GM04504 (cell line): Measurements from ENCODE around the gene TBC1D22B.
"Not testable (repeated sequence)": the region's sequence is repeated elsewhere in the genome, so short reads cannot be mapped to it uniquely, and the experiment has no call there.

Experiments used
- DNase-seq: peaks from one replicate; pipeline ENCODE4 v3.0.0-alpha.2; 2012; ENCODE audit warnings: low read depth

Gene TBC1D22B

DNA sequence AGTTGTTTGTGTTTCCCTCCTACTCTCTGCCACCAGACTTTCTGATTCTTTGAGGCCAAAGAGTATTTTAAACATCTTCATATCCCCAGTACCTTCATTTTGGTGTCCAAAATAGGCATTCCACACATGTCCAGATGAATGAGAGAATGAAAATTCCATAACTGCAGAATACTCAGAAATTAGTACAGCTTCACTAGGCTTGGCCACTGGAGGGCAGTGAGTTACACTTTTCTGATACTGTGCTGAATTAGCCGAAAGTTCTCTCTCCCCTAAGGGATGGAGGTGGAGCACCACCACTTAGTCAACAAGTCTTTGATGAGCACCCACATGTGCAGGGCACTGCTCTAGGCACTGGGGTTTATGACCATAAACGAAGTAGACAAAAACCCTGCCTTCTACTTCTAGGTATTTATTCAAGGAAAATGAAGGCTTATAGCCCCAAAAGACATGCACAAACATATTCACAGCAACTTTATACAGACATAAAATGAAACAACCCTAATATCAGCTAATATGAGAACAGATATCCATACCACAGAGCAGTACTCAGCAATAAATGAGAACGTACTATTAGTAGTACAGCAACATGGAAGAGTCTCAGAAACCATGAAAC, 46.4 kb downstream of the TBC1D22B start:
- DNase-seq = no peak

DNA sequence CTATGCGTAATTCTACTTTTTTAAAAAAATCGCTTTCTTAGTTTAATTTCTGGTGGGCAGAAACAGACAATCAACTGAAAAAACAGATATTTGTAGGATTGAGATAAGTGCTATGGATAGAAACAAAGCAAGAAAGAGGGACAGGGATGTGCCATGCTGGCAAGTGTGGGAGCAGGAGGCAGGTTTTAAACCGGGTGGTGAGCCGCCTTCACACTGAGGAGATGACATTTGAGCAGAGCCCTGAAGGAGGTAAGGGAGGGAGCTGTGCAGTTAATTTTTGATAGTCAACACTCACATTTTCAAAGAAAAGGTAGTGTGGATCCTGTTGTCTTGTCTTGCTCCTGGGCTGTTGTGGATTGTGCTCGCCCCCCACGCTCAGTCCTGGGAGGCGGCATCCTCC, 47.2 kb downstream of the TBC1D22B start:
- no peak for DNase-seq

DNA sequence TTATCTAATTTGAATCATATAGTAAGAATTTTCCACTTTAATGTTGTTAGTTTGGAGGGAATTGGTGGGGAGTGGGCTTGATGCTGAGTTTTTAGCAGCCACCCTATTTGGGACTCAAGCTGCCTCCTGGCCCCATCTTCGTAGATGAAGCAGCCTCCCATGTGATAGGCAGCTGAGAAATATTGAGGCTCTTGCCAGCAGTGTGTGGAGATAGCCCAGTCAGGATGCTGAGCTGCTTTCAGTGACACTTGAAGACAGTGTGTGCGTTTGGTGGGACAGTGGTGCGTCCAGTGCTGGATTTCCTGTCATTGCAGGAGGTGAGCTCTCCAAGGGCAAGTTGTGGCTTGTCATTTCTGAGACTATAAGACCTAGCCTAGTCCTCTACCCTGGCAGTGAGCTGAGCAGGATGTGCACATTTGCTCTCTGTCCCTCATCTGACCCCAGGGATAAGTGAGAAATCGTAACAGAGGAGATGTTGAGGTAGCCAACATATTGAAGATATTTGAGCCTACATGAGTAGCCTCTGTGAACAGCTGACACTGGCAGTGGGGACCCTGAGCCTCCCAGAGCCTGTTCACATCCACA, 48.4 kb downstream of the TBC1D22B start:
- no peak for DNase-seq

DNA sequence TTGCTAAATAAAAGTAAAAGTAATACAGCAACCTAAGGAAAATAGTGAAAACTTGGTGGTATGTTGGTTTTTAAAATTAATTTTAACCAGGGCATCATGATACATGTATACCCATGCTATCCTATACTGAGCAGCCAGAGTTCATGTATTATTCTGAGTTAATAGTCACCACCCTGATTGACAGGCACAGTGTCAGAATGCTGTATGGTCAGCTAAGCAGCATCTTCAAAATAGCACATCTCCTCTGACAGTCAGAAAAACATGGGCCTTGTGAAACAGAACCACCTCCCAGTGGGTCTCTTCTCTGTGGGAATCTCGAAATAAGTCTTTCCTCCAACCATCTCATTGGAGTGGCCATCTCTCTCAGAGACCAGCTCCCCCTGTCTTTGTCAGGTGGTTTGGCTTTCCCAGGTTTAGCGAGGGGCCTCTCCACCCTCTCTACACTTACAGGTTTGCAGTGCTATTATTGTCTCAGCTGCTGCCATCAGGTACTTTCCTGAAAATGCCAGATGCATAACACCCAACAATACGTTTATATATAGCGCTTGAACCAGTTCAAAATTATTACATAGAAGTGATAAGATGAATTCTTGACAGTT, 49.2 kb downstream of the TBC1D22B start:
- DNase-seq = no peak

DNA sequence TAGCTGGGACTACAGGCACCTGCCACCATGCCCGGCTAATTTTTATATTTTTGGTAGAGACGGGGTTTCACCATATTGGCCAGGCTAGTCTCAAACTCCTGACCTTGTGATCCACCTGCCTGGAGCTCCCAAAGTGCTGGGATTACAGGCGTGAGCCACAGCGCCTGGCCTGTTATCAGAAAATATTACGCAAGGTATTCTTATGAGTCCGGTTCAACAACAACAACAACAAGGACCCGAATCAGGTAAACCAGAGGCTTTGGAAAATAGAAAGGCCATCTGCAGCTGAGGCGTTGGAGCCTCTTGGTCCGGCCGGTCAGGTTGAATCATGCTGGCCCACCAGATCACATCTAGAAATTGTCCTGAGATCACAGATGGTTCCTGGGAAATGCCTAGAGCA, 49.9 kb downstream of the TBC1D22B start:
- DNase-seq = not testable (repeated sequence)

DNA sequence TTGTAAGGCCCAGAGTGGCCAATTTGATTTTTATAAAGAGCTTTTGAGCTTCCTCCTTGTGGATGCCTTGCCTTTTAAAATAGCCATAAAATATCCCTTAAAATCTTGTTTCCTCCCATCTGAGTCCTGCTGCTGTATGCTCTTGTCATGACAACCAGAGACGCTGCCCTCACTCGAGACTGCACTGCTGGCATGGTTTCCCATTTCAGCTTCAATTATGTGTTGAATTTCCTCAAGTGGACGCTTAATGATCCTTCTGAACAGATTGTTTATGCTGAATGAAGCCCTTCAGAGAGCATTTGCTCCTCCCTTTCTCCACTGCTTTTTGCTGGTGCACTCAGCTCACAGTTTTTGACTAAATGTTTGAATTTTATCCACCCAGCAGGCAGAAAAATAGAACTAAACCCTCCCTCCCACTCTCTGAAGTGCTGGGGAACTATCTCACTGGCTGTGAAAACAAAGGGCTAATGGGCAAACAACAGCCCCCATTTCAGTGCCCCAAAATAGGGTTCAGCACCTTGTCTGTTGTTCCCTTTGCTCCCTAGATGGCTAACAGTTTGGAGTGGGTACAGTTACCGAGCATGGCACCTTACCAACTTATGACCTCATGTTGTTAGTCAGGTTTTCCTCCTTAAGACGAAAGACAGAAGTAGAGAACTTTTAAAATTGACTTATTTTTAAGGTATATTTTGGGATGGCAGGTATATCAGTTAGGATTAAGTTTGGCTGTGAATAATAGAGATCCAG, 50.7 kb downstream of the TBC1D22B start:
- no peak for DNase-seq

DNA sequence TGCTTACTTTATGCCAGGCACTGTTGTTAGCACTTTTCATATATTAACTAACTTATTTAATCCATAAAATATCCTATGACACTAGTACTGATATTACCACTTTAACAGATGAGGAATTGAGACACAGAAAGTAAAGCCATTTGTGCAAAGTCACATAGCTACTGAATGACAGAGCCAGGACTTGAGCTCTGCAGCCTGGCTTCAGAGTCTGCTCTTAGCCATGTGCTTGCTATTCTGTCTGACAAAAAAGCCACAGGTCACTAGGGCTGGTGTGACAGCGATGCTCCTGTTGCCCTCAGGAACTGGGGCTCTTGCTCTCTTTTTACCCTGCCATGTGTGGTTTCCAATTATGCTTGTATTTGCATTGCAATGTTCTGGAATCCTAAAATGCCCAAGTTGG, 51.5 kb downstream of the TBC1D22B start:
- no peak for DNase-seq

DNA sequence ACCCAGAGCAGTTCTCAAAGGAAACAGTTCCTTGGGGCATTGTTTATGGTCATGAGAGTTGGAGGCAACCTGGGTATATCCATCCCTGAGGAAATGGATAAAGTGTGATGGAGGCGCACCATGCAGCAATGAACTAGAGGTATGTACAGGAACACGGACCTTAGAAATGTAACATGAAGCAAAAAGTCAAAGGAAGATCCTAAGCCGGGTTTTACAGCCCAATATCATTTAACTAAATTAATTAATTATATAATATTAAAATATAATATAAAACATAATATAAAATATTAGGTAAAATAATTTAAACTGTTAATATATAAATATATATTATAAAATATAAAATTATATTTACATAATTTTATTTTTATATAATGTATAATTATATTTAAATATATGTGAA, 52.1 kb downstream of the TBC1D22B start:
- no peak for DNase-seq

DNA sequence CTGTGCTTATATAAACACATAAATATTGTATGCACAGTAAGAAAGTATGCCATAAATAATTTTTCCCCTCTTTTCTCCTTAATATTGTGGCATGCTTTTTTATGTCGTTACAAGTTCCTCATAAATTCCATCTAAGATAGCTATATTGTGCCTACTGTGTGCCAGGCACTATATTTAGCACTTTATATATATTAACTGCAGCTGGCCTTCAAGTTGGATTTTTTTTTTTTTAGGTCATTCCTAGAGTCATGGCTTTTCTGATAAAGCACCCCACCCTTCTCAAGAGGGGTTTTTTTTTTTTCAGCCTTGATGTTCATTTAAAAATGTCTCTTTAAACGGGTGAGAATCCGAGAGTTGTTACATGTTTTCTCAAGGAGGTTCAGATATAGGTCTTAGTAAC, 53.4 kb downstream of the TBC1D22B start:
- DNase-seq = no peak

DNA sequence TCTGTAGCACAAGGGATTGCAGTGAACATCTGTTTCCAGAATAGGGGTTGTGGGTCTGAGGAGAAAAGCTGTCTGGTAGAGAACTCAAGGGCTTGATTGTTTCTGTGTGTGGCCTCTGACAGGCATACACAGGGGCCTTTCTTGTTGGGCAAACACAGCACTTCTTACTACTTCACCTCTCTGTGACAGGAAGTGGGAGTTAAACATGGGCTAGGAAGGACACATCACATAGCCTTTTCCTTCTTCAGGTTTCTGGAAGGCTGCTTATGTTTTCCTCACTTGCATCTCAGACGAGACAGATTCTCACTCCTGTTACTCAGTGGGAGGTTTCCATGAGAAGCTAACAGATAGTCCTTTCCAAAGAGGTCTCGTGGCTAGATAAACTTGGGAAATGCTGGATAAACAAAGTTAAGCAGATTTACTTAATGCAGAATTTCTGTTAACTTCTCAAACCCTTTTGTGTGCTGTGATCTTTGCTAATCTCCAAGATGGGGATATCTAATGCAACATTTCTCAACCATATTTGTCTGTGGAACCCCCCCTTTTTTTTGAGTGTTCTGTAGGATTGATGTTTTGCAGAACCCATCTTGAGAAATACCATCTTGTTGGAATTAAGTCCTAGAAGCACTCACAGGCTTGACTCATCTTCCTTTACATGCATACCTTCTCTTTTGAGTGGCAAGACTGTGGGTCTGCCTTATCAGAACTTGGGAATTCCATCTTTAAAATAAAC, 54.3 kb downstream of the TBC1D22B start:
- no peak for DNase-seq

DNA sequence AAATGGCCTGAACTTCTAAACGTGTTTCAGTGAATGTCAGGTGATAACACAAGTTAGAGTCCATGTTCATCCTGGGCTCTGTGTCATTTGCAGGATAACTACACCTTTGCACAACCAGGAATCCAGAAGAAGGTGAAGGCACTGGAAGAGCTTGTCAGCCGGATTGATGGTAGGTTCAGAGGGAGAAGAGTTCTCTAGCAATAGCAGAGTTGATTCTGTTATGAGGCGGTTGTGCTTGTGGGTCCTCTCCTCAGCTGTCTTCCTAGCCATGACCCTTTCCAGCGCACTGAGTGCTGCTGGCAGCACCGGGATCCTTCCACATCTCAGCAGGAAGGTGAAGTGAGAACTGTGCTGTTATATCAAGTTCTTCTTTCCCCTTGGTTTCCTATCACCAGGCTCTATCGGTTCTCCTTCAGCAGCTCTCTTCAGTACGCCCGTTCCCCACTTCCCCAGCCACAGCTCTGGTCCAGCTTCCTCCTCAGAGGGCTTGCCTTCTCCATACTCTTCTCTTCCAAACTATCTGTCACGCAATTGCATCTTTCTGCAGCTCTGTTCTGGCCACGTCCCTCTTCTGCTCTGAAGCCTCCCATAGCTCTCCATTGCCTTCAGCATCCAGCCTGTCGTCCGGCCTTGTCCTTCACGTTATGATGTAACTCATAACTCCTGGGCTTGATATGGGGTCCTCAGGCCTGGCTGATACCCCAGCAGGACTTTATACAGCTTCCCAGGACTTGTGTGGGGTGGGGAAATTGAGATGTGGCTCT, 56.3 kb downstream of the TBC1D22B start:
- DNase-seq = no peak

DNA sequence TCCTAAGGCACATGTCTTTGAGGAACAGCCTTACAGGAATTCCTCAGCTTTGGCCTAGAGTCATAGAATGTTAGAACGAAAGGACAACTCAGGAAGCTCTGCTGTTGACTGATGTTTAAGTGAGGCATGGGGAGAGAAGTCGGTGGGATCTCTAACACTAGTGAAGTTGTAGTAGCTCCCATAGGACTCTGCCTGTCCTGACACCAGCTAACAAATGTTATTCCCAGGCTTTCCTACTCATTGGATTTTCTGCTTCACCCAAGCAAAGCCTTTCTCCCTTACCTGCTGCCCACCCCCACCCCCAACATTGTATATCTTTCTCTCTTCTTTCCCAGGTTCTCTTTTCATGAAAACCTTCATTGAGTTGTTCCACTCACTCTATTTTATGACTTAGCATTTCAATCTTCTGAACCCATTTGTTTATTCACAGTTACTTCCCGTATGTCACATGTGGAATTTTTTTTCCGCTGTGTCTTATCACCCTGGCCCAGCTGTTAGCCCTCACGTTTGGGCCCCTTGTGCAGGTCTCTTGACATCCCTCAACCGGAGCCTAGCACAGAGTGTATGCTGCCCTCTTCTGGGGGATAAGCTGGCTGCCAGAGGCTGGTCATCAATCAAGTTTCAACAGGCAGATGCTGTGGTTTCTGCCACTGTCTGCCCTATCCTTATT, 57.0 kb downstream of the TBC1D22B start:
- DNase-seq = no peak

DNA sequence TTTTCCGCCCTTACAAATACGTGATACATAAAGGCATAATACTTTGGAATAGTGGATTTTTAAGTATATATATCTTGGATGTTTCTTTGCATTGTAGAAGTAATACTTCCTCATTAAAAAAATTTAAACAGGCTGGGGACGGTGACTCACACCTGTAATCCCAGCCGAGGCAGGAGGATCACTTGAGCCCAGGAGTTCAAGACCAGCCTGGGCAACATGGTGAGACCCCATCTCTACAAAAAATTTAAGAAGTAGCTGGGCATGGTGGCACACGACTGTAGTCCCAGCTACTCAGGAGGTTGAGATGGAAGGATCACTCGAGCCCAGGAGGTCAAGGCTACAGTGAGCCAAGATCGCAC, 57.6 kb downstream of the TBC1D22B start:
- DNase-seq = no peak

DNA sequence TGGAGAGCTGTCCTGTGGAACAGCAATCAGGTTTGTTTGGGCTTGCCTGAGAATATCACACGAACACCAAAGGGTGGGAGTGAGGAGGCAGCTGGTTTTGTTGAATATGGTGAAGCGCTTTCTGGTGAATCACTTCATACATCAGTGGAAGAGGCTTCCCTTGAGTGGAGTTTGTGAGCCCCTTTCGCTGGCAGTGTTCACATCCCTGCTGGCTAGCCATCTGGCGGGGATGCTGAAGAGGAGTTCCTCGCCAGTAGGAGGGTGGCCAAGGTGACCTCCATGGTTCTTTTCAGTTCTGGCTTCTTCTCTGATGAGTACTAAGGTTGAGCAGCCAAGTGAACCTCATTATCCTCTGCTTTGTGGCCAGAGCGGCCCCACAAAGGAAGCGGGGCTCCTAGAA, 58.5 kb downstream of the TBC1D22B start:
- DNase-seq = no peak

DNA sequence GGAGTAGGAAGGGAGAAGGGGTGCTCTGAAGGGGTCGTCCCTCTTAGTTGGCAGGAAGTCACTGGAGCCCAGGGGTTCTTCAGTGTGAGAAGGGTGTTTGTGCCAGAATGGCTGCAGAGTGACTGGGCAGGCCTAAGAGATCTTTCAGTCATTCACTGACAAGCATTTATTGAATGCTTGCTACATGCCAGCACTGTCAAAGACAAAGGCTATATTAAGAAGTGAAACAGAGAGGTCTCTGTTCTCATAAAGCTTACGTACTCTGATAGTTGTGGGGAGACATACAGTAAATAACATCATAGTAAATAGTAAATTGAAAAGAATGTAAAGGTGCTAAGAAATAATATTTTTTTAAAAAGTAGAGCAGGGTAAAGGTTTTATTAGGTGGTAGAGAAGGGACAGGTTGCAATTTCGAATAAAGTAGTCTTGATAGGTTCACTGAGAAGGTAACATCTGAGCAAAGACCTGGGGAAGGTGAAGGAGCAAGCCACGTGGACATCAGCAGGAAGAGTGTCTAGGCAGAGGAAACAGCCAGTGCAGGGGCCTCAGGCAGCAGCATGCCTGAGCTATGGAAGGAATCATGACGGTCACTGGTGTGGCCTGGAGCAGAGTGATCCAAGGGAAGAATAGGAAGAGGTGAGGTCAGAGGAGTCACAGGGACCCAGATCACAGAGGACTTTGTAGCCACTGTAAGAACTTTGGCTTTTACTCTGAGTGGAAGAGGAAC, 59.9 kb downstream of the TBC1D22B start:
- no peak for DNase-seq

DNA sequence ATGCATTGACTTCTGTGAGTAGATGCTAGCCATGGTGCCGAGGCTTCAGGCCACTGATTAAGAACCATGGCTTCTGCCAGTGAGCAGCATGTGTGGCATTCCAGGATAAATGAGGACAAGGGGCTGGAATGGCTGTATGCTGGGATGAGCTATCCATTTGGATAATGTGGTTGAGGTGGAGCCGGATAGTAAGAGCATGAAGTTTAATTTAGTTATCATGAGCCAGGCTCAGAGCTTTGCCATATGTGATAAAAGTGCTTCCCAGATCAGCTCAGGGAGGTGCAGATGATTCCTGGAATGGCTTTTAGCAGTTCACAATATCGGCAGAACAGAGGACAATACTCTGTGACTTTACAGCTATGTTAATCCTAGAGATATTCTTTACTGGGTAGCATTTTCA, 61.6 kb downstream of the TBC1D22B start:
- no peak for DNase-seq

DNA sequence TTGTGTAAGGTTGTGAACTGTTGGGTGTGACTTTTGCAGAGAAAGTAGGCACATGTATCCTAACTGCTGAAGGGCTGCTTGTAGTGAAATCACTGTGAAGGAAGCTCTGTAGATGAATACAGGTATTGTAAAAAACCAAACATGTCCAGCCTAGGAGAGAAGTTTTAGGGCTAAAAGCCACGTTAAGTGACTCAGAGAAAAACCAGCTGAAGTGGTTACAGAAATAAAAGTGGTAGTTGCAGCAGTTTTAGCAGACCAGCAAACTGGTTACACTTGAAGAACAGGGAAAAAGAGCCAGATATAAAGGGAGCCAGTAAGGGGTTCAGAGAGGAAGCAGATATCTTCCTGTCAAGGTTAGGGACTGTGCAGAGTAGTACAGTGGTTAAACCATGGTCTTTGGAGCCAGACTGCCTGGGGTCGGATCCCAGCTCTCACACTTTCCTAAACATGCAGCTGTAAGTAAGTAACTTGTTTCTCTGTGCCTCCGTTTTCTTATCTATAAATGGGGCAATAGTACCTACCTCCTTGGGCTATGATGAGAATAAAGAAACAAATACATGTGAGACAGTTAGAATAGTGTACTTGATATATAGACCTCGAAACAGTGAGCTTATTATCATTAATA, 62.4 kb downstream of the TBC1D22B start:
- DNase-seq = no peak

DNA sequence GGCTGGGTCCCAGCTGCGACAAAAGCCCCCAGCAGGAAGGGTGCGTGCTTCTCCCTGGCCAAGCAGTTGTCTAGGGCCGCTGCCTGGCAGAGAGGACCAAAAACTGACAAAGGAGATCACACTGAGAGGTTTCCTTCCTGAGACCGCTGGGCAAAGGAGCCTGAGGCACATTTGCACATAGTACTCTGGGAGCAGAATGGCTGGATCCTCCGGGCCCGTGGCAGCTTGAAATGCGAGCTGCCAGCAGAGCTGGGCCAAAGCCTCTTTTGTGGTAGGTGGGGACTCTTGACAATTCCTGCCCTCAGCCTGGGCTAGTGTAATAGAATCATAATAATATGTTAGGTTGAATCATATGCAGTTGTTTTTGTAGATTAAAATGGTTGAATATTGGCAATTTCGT, 63.1 kb downstream of the TBC1D22B start:
- DNase-seq = no peak

DNA sequence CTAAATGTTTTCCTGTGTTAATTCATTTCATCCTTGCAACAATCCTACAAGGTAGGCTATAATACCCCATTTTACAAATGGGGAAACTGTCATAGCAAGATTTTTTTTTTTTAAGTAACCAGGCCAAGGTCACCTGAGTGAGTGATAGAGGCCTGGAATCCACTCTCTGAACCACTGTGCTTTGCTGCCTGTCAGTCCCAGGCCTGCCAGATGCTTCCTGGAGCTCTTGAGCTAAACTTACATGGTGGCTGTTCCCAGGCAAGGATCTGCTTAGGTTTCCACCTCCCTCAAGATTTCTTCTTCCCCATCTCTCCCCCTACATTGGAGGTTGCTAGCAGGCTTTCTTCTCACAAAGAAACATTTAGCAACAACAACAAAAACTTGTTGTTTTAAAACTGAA, 63.5 kb downstream of the TBC1D22B start:
- DNase-seq = no peak
